A673 (cell line): ENCODE measurements around the gene LRRC51.

Source experiments
- CTCF ChIP-seq: fragments of 300-800, 200-600 bp; sonication (generic); conservative IDR thresholded peaks from 2 replicates; pipeline ENCODE4 v1.5.1; 2017; ENCODE audit warnings: low read depth, mild to moderate bottlenecking, antibody characterized with exemption, low read length, moderate library complexity, mixed read lengths
- EZH2 ChIP-seq: fragments of 200-600 bp; sonication (generic); IDR thresholded peaks from 2 replicates; pipeline ENCODE4 v1.6.1; 2017; ENCODE audit warnings: borderline replicate concordance, low read depth, mild to moderate bottlenecking, mixed read lengths, antibody characterized with exemption, low read length; ENCODE audit not compliant: poor library complexity, severe bottlenecking

- TF ChIP-seq CTCF (no peak), EZH2 (no peak)
These were observed 13.4 kb upstream of the LRRC51 start for GRCh38 chr11:72067266-72067665.
